GM13977 (cell line): ENCODE data around the gene C6orf47.

Experiments
- DNase-seq: peaks from one replicate; pipeline ENCODE4 v3.0.0; 2012; ENCODE audit warnings: low spot score
- in situ Hi-C: fragments of 300-500 bp; cut with MboI; formaldehyde crosslinking; loops from one replicate; pipeline ENCODE4 v1.12.0; 2022; ENCODE audit warnings: low sequenced_read_pairs, low pct_unique_long_range_greater_than_20kb, mixed read lengths, inconsistent platforms; ENCODE audit not compliant: unreplicated experiment
- TF ChIP-seq, protein P1 (sequence below): IDR thresholded peaks from 2 replicates; pipeline ENCODE4 v1.5.1; 2012; ENCODE audit warnings: mild to moderate bottlenecking, control low read depth; ENCODE audit not compliant: insufficient read depth; ENCODE audit errors: extremely low read depth, missing control alignments

The C6orf47 gene

DNA sequence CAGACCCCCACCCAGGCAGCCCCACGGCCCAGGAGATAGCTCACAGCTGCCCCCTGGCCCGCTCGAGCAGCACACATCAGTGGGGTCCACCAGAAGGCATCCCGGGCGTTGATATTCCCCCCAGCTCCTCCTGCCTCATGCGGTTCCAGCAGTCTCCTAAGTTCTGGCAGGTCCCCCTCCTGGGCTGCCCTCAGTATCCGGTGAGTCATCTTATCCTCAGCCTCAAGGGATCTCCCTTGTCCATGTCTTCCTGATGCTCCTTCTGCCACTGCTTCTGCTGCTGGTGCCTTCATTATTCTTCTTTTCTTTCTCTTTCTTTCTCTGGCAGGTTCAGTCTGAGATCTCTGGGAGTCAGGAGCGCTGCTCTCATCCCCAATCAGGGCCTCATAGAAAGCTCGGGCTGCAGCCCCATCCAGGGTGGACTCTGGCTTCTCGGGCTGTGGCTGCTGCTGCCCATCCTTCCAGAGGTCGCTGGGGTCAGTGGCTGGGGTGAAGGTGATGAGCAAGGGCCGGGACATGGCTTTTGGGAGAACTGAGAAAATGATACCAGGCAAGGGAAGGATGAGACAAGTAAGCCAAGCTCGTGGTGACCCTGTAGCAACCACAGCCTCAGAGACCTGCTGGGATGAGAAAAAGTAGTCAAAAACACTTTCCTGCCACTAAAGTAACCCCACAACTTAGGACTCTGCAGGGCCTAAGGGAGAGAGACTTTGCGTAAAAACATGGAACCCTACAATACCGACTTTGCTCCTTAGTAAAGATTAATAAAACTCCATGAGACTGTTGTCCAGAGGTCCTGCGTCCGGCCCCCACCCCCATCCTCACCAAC lies 3.6 kb upstream of the C6orf47 start:
- in situ Hi-C loops: no loop called here
- DNase-seq: no peak
- TF ChIP-seq, protein P1, sequence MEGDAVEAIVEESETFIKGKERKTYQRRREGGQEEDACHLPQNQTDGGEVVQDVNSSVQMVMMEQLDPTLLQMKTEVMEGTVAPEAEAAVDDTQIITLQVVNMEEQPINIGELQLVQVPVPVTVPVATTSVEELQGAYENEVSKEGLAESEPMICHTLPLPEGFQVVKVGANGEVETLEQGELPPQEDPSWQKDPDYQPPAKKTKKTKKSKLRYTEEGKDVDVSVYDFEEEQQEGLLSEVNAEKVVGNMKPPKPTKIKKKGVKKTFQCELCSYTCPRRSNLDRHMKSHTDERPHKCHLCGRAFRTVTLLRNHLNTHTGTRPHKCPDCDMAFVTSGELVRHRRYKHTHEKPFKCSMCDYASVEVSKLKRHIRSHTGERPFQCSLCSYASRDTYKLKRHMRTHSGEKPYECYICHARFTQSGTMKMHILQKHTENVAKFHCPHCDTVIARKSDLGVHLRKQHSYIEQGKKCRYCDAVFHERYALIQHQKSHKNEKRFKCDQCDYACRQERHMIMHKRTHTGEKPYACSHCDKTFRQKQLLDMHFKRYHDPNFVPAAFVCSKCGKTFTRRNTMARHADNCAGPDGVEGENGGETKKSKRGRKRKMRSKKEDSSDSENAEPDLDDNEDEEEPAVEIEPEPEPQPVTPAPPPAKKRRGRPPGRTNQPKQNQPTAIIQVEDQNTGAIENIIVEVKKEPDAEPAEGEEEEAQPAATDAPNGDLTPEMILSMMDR: no peak

DNA sequence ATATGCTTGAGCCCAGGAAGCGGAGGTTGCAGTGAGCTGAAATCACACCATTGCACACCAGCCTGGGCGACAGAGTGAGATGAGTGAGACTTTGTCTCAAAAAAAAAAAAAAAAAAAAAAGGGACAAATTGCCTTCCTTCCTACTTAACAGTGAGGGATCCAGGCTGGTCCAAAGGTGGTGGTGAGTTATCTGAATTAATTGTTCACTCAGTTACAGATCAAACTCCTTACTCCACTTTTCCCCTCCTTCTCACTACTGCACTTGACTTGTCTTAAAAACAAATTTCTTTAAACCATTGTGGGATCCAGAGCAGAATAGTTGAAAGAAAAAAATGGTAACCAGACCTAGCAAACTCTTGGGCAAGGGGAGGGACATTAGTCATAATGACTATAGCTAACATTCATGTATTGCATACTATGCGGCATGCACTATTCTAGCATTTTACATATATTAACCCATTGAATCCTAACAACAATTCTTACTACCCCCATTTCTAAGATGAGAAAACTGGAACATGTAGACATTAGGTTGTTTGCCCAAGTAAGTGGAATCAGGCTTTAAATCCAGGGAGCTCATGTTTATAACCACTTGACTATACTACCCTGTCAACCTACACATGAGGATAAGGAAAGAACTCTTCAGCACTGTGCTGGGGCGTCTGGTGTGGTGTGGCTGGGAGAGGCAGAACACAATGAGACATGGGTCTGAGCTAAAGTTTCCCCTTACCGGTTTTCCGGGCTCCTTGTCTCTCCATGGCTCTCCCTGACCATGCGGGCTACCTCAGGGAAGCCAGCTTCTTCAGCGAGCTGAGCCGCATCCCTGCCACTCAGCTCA lies 2.8 kb upstream of the C6orf47 start:
- in situ Hi-C loops: no loop called here
- TF ChIP-seq, protein P1: no peak
- DNase-seq: no peak

DNA sequence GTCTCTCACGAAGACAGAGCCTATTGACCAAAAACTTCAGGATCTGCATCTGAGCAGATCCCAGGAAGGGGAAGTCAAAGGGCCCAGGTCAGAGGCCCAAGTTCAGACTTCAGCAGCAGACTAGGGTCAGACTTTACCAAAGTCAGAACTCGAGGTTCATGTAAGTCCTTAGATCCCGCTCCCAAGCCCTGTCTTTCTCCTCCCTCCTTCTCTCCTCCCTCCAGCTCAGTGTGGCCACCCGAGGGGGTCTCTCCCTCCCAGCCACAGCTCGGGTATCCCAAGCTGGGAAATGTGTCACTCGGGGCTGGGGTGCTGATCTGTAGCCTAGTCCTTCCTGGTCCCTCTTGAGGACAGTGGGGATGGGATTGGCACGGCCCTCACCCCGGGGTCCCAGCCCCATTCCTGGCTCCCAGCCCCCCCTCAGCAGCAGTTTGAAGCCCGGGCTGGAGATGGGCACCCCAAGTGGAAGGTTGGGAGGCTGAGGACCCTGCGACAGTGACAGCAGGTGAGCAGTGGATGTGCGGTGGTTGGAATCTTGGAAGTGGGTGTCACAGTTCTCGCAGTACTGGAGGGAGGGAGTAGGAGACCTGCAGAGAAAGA lies 1.6 kb upstream of the C6orf47 start:
- TF ChIP-seq, protein P1: no peak
- in situ Hi-C loops: no loop called here
- DNase-seq: no peak

DNA sequence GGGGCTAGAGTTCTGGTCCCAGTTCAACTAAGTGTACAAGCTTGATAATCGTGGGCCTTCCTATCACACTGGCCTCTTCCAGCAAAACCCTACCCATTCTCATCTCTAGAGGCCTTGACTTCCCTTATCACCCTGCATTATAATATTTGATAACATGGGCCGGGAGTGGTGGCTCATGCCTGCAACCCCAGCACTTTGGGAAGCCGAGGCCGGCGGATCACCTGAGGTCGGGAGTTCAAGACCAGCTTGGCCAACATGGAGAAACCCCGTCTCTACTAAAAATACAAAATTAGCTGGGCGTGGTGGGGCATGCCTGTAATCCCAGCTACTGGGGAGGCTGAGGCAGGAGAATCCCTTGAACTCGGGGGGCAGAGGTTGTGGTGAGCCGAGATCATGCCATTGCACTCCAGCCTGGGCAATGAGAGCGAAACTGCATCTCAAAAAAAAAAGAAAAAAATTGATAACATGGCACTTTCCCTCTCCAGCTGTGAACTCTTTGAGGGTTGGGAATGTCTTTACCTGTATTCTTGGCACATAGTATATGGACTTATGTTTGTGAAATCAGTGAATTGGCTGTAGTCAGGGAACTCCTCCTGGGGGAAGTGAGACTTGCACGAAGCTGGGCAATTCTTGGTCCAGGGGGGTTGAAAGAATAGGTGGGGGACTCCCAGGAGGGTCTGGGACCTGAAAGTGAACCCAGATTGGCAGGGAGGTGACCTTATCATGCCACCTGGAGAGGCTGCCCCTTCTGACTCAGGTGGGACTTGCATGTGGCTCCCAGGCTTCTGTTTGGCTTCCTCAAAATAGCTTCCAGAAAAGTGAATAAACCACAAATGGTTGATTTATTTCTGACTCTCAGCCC lies 915 bp upstream of the C6orf47 start:
- in situ Hi-C loops: no loop called here
- DNase-seq: no peak
- TF ChIP-seq, protein P1: no peak

DNA sequence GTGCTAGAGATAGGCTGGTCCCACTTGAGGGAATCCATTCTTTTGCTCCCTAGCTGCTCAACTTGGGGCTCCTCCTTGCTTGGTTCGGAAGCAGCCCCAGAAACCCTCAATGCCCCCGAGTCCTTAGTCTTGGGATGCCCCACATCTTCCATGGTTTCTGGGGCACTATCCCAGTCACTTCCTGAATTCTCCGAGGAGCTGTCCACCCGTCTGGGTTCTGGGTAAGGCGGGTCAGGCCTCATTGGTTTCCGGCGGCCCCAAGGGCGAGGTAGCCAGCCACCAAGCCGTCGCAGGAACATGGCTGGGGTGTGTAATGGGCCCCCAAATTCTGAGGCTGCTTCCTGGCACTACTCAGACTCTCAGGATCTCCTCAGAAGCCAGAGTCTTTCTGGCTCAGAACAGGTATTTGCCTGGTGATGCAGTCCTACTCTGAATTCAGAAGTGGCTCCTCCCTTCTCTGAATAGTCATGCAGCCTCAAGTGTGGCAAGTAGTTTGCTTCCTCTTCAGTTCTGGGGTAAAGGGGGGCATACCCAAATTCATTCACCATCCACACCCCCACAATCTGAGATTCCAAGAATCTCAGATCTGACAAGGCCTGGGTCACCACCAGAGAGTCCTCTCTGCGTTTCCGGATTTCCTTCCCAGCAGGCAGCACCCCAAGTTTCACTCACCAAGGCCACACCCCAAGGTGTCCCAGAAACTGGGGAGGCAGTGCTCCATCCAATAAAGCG lies 763 bp downstream of the C6orf47 start:
- in situ Hi-C loops: no loop called here
- DNase-seq: no peak
- TF ChIP-seq, protein P1: no peak
